Measurements from ENCODE around the gene FBXO8. TPM values are rescaled to one million over a fixed set of nuclear protein-coding genes. Genes with fewer than 3 reads are reported as not detected.

FBXO8 gene
- total RNA-seq, 1 experiment from 2014 or later, result 8.9 TPM

- Histone ChIP-seq H3T11ph (ENCODE audit: low read length) (no peak overlapping the region), H2BK120ac (ENCODE audit: low read depth, low read length, poor library complexity, severe bottlenecking) (no peak overlapping the region), H3K18ac (ENCODE audit: insufficient read length, low read depth, low read length) (no peak overlapping the region), H3K4me1 (ENCODE audit: insufficient read depth, low read length) (no peaks in the 10 kb centered on the region), H4K5ac (ENCODE audit: insufficient read length, low read depth, low read length) (no peak overlapping the region), H3K79me1 (ENCODE audit: insufficient read depth, low read depth, low read length, poor library complexity, severe bottlenecking) (no peaks in the 10 kb centered on the region), H2BK20ac (ENCODE audit: low read depth, low read length, poor library complexity, severe bottlenecking) (no peak overlapping the region), H3K14ac (ENCODE audit: insufficient read depth, low read length) (no peak overlapping the region), H3K27me3 (ENCODE audit: insufficient read depth, low read length) (no peaks in the 10 kb centered on the region), H2BK12ac (ENCODE audit: insufficient read length, low read depth, low read length) (no peak overlapping the region), H3K4me2 (ENCODE audit: insufficient read depth, insufficient read length, low read length) (no peak overlapping the region), H4K91ac (ENCODE audit: insufficient read length, low read depth, low read length) (no peak overlapping the region), H3K79me2 (ENCODE audit: insufficient read depth, low read length) (no peaks in the 10 kb centered on the region), H2AK5ac (ENCODE audit: insufficient read length, low read length) (no peak overlapping the region), H2BK5ac (ENCODE audit: insufficient read length, low read length) (no peak overlapping the region), H3K9me3 (ENCODE audit: control insufficient read depth, low read depth, low read length) (no peaks in the 10 kb centered on the region), H2AFZ (ENCODE audit: low read length) (no peak overlapping the region), H3K56ac (ENCODE audit: insufficient read length, low read depth, low read length) (no peak overlapping the region), H3K4ac (ENCODE audit: low read depth, low read length) (no peak overlapping the region), H4K20me1 (ENCODE audit: control insufficient read depth, insufficient read depth, insufficient read length) (no peaks in the 10 kb centered on the region), H3K23me2 (ENCODE audit: insufficient read length, low read depth, low read length, poor library complexity, severe bottlenecking) (no peaks in the 10 kb centered on the region), H4K8ac (replicated peaks; ENCODE audit: insufficient read length, low read depth, low read length) (no peak overlapping the region), H3K23ac (ENCODE audit: insufficient read length, low read depth, low read length) (no peak overlapping the region), H2BK15ac (ENCODE audit: low read depth, low read length) (no peak overlapping the region), H3K27ac (ENCODE audit: insufficient read length, low read depth, low read length) (no peak overlapping the region), H3K9ac (ENCODE audit: extremely low read depth, insufficient read length, low read length) (no peak overlapping the region)
- no peak overlapping the region for H3K4me3 Mint-ChIP-seq
- no peaks in the 10 kb centered on the region for H3K27me3 Mint-ChIP-seq (ENCODE audit: low read depth)
- no CpG with 5 or more reads among the region's 3 CpGs for WGBS (ENCODE audit: extremely low coverage, insufficient read length, low lambda C conversion rate)
- no peak for DNase-seq
- H3K36me3 Mint-ChIP-seq (ENCODE audit: insufficient read depth in 1 of 3, low read depth in 3 of 3), result no peaks in the 10 kb centered on the region
- no peak overlapping the region for H3K27ac Mint-ChIP-seq
- no peaks in the 10 kb centered on the region for H3K9me3 Mint-ChIP-seq
- no peak for TF ChIP-seq CTCF (conservative IDR thresholded peaks at IDR 0.05)
- no peaks in the 10 kb centered on the region for H3K4me1 Mint-ChIP-seq
Observed at GRCh38 chr4:174263445-174263736, 20.1 kb downstream of the FBXO8 start.
